Suppressor macrophage treated with lipopolysaccharide for 1 hour (primary cell): Measurements from ENCODE around the gene TPST1.
"Not testable (repeated sequence)": the region's sequence is repeated elsewhere in the genome, so short reads cannot be mapped to it uniquely, and the experiment has no call there.

Source experiments
- DNase-seq, 3 donors: peaks; one replicate each; pipeline ENCODE4 v3.0.0-alpha.2; 2020 to 2022

TPST1 gene

DNA sequence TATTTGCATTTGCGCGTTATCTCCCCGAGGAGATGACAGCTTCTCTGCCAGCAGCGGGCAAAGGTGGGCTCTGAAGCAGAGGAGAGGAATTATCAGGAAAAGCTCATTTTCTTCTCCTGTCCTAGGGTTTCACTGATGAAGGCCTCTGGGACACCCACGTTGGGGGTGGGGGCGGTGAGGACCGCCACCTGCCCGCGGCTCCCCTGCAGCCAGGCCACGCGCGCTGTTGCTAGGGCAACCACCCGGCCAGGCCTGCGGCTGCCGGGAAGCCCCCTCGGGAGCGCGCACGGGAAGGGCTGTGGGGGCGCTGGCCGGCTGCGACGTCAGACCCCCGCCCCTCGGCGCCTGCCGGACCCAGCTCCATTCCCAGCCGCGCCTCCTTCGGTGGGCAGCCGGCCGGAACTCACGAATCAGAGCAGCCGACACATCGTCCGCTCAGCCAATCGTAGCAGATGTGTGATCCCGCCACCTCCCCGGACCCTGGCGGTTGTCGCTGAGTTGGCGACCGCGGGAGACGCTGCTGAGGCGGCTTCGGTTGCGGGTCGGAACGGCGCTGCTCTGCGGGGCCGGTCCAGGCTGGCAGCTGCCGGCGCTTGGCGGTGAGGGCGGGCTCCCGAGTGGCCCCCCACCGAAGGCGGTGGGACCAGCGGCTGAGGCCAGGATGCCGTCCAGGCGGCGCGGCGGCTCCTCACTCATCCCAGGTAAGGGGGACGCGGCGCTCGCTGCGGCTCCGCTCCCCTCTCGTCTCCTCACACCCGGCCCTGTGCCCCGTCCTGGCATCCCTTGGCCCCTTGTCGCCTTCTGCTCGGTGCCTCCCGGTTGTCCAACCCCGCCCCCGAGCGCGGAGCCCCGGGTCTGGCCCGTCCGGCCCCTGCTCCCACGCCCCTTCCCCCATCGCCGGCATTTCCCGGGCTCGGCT, at the start of gene TPST1:
TPST1 (plus strand) TSS at position 513 of the 919 bp plus-strand sequence. CDS start 35,092 bp downstream, outside the sequence.
- peak; percentile 90 to 91 (median 90) for DNase-seq

DNA sequence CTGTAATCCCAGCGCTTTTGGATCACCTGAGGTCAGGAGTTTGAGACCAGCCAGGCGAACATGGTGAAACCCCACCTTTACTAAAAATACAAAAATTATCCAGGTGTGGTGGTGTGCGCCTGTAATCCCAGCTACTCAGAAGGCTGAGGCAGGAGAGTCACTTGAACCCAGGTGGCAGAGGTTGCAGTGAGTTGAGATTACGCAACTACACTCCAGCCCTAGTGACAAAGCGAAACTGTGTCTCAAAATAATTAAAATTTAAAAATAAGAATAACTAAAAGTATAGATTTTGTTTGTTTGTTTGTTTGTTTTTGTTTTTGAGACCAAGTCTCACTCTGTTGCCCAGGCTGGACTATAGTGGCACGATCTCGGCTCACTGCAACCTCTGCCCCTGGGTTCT, 49.1 kb upstream of the TPST1 start:
- not testable (repeated sequence) for DNase-seq

DNA sequence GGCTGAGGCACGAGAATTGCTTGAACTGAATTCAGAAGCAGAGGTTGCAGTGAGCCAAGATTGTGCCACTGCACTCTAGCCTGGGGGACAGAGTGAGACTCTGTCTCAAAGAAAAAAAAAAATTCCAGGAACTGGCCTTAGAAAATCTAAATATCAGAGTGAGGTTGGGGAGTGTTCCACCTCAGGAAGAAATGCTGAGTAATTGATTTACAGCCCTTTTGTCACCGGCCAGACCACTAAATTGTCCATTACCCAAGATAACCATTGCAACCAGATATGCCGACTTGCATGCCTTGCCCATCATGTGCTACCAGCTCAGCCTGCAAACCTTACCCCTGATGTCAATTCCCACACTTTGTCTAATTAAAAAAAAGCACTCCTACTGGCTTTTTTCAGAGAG, 48.1 kb upstream of the TPST1 start:
- no peak for DNase-seq

DNA sequence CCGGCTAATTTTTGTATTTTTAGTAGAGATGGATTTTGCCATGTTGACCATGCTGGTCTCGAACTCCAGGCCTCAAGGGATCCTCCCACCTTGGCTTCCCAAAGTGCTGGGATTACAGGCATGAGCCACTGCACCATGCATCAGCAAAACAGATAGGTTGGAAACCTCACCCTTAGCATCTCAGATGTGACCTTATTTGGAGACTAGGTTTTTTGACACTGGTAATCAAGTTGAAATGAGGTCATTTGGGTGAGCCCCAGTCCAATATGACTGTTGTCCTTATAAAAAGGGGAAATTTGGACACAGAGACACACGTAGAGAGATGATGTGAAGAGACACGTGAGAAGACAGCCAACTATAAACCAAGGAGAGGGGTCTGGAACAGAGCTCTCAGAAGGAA, 42.5 kb upstream of the TPST1 start:
- peak in 1 of 3 donors; percentile 5 for DNase-seq

DNA sequence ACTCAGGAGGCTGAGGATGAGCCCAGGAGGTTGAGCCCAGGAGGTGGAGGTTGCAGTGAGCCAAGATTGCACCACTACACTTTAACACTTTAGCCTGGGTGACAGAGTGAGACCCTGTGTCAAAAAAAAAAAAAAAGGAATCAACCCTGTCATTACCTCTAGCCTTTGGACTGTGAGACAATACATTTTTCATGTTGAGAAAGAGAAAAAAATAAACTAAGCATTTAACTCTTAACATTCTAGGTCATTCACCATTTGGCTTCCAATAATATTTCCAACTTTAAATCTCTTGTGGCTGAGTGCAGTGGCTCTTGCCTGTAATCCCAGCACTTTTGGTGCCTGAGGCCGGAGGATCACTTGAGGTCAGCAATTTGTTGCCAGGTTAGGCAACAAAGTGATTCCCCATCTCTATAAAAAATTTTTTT, 41.9 kb upstream of the TPST1 start:
- DNase-seq: no peak

DNA sequence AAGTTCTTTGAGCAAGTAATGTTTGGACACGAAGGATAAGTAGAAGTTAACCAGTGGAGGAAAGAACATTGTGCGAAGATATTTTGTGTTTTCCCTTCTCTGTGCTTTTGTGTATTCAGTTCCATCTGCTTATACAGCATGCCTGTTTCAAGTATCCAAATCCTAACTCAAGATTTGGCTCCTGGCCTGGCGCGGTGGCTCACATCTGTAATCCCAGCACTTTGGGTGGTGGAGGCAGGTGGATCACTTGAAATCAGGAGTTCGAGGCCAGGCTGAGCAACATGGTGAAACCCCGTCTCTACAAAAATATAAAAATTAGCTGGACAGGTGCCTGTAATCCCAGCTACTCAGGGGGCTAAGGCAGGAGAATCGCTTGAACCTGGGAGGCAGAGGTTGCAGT, 40.8 kb upstream of the TPST1 start:
- no peak for DNase-seq

DNA sequence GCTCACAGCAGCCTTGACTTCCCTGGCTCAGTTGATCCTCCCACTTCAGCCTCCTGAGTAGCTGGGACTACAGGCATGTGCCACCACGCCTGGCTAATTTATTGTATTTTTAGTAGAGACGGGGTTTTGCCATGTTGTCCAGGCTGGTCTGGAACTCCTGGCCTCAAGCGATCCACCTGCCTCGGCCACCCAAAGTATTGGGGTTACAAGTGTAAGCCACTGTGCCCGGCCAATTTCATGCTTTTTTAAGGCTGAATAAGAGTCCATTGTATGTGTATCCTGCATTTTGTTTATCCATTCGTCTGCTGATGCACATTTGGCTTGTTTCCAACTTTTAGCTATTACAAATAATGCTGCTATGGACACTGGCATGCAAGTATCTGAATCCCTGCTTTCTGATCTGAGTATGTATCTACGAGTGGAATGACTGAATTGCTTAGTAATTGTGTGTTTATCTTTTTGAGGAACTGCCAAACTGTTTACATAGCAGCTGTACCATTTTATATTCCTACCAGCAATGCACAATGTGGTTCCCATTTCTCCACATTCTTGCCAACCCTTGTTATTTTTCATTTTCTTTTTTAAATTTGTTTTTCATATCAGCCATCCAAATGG, 37.3 kb upstream of the TPST1 start:
- DNase-seq: peak in 2 of 3 donors; percentile 25 to 42

DNA sequence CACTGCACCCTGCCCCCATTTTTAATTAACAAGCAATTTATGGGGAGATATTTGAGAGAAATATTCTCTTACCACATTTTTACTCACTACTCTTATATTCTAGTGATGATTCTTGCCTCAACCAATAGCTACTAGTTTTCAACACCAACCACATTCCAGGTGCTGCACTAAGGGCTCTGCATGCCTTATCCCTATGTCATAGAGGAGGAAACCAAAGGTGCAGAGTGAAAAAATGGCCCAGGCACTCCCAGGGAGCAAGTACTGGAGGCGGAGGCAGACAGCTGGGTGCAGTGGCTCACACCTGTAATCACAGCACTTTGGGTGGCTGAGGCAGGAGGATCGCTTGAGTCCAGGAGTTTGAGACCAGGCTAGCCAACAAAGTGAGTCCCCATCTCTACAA, 35.5 kb upstream of the TPST1 start:
- DNase-seq: no peak

DNA sequence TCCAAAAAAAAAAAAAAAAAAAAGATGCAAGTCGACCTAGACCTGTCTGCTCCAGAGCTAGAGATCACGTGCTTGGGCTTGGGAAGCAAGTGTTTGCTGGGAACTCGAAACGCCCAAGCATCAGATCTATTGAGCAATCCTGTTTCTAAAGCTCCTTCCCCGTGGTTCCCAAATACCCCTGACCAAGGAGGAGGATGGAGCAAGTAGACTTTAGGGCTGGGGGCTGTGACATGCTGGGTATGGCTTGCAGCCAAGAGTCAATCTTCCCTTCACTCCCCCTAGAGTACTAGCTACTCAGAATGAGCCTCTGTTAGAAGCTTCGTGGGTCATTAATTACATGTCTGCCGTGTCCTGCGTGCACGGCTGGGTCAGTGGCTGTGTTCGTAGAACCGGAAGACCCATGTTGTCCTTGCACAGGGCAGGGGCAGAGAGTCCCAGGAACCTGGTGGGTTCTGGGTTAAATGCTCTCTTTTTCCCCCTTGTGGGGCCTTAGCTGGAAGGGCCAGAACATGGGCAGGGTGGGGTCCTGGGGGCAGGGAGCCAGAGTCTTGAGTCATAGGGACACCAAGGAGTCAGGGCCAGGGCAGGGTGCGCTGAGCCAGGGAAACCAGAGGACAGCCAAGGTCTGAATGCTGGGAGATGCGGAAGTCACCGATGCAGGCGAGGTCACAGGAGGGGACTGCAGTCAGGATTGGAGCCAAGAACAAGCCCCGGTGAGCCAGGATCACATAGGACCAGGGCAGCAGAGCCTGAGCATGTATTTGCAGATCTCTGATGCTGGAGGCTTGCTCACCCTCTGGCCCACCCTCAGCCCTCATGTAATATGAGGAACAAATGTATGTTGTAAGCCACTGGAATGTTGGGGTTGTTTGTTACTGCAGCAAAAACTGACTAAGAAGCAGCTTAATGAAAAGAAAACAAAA, 34.6 kb upstream of the TPST1 start:
- DNase-seq: no peak

DNA sequence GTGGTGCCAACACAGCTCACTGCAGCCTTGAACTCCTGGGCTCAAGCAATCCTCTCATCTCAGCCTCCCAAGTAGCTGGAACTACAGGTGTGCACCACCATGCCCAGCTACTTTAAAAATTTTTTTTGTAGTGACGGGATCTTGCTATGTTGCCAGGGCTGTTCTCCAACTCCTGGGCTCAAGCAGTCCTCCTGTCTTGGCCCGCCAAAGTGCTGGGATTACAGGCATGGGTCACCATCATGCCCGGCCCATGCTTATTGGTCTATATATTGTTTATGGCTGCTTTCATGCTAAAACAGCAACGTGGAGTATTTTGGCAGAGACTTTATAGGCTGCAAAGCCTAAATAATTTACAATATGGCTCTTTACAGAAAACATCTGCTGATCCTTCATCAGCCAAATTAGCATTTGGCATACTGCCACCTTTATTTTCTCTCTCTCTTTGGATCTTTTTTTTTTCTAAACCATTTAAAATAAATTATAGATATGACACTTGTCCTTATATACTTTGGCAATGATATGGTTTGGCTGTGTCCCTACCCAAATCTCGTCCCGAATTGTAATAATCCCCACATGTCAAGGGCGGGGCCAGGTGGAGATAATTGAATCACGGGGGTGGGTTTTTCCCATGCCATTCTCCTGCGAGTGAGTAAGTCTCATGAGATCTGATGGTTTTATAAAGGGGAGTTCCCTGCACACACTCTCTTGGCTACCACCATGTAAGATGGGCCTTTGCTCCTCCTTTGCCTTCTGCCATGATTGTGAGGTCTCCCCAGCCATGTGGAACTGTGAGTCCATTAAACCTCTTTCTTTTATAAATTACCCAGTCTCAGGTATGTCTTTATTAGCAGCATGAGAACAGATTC, 32.4 kb upstream of the TPST1 start:
- peak in 1 of 3 donors; percentile 11 for DNase-seq

DNA sequence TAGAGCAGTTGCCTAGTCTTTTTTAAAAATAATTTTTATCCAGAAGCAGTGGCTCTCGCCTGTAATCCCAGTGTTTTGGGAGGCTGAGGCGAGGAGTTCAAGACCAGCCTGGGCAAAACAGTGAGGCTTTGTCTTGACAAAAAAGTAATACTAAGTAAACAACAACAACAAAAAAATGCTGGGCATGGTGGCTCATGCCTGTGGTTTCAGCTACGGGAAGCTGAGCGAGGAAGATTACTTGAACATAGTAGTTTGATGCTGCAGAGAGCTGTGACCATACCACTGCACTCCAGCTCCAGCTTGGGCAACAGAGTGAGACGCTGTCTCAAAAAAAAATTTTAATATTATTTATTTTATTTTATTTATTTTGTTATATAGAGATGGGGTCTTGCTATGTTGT, 31.3 kb upstream of the TPST1 start:
- no peak for DNase-seq

DNA sequence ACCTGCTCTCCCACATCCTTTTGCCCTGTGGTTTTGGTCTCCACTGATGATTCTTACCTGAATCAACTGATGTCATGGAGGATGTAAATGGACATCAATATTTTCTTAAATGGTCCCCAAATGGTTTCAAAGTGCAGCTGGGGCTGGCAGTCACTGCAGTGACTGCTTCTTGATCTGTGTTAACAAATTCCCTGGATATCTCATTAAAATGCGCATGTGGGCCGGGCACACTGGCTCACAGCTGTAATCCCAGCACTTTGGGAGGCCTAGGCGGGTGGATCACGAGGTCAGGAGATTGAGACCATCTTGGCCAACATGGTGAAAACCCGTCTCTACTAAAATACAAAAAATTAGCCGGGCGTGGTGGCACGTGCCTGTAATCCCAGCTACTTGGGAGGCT, 30.1 kb upstream of the TPST1 start:
- not testable (repeated sequence) for DNase-seq

DNA sequence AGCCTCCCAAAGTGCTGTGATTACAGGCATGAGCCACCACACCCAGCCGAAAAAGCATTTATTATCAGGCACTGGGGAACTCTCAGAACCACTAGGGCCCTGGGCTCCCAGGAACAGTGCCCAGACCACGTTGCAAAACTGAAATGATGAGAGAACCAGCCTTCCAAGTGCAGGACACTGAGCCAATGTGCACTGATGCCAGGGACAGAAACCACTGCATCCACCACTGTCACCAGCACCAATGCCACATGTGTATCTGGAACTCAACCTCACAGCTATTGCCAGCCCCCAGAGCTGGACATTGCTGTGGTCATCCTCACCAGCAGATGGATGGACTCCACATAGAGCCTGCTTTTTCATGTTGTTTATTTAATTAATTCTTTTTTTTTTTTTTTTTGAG, 28.2 kb upstream of the TPST1 start:
- DNase-seq: no peak

DNA sequence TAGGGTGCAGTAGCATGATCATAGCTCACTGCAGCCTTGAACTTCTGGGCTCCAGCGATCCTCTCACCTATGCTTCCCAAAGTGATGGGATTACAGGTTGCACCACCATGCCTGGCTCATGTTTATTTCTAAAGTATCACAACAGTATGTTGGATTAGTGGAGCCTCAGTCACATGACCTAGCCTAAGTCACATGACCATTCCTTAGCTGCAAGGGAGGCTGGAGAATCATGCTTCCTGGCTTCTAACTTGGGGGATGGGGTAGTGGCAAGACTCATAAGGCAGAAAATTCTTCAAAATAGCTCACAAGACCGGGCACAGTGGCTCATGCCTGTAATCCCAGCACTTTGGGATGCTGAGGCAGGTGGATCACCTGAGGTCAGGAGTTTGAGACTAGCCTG, 26.9 kb upstream of the TPST1 start:
- no peak for DNase-seq

DNA sequence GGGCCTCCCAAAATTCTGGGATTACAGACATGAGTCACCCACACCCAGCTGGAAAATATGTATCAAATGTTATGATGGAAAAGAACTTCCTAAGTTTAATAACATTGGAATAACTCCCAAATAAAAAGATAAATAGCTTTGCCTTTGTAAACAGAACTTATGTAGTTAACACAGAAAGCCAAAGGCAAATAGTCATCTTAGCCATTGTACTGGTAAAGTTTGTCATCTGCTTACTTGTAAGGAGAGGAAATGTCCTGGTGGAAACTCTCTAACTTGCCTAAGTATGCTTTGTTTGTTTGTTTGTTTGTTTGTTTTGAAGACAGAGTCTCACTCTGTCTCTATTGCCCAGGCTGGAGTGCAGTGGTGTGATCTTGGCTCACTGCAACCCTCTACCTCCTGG, 23.8 kb upstream of the TPST1 start:
- DNase-seq: no peak

DNA sequence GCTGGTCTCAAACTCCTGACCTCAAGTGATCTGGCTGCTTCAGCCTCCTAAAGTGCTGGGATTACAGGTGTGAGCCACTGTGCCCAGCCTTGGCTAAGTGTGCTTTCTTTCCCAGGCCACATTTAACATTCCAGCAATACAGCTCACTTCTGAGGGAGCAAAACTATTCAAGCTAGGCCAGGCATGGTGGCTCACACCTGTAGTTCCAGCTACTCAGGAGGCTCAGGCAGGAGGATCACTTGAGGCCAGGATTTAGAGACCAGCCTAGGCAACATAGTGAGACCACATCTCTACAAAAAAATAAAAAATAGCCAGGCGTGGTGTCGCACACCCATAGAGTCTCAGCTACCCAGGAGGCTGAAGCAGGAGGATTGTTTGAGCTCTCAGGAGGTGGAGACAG, 23.3 kb upstream of the TPST1 start:
- no peak for DNase-seq

DNA sequence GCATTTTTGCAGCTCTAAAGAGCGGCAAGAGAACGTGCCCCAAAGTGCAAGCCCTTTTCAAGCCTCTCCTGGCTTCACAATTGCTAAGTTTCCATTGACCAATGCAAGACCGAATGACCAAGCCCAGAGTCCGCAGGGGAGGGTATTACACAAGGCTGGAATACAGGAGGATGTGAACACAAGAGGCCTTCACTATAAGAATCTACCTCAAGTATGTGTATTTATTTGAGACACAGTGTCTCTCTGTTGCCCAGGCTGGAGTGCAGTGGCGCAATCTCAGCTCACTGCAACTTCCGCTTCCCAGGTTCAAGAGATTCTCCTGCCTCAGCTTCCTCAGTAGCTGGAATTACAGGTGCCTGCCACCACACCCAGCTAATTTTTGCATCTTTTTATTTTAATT, 22.2 kb upstream of the TPST1 start:
- no peak for DNase-seq

DNA sequence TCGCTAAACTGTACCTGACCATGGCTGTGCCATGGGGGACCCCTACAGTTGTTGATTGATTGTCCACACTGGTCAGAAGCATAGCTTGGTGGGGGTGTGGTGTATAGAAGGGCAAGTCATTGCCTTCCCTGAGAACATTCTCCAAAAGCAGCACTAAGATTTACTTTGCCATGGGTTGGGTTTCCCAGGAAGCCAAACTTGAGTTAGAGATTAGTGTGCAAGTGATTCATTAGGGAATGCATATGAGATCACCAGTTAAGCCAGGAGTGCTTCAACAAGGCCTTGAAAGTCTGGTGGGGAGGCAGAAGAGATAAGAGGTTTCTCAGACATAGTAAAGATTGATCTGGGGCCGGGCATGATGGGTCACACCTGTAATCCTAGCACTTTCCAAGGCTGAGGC, 21.4 kb upstream of the TPST1 start:
- no peak for DNase-seq

DNA sequence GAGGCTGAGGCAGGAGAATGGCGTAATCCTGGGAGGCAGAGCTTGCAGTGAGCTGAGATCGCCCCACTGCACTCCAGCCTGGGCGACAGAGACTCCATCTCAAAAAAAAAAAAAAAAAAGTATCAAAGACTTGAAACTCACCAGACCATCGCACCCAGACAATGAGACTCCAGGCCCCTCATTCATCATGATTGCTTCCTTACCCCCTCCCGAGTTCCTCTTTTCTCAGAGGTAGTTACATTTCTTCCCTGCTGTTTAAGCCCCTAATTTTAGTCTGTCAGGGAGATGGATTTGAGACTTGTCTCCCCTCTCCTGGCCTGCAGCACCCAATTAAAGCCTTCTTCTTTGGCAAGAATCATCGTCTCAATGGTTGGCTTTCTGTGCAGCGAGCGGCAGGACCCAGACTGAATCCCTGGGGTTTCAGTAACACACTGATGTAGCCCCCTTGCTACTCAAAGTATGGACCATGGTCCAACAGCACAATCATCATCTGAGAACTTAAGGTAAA, 19.4 kb upstream of the TPST1 start:
- DNase-seq: no peak

DNA sequence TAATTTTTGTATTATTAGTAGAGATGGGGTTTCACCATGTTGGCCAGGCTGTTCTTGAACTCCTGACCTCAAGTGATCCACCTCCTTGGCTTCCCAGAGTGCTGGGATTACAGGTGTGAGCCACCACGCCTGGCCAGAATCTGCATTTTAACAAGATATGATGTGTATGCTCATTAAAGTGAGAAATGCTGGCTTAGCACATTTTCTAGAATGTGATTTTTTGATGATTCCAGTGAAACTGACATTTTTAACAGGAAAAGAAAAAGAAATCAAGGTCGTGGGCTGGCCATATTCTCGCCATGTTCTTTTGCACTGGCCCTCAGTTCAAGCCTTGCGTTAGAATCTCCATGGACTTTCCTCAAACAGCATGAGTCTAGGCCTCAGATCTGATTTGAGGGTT, 18.1 kb upstream of the TPST1 start:
- DNase-seq: no peak

DNA sequence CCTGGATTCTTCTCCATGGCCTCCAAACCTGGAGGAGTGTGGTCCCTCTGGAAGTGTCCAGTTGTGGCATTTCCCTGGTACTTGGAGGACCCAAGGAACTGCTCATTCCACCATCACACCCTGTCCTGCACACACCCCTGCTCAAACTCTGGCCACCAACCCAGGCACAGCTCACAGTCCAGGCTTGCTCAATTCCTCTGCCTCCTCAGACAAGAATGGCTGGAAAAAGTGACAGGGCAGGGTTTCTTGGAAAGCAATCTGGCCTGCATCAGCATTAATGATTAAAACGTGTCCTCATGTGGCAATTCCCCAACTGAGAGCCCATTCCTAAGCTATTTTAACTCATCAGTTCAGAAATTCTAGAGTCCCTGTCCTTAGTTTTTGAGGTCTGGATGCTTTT, 17.2 kb upstream of the TPST1 start:
- DNase-seq: peak; percentile 15 to 26 (median 25)

DNA sequence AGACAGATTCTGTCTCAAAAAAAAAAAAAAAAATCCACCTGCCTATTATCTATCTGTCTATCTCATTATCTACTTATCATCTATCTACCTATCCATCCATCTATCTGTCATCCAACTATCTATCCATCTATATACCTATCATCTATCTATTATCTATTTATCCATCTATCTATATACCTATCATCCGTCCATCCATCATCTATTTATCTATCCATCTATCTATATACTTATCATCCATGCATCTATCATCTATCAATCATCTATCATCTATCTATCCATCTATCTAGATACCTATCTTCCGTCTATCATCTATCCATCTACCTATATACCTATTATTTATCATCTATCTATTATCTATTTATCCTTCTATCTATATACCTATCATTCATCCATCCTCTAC, 16.5 kb upstream of the TPST1 start:
- DNase-seq: no peak
